ENCODE measurements around the gene RC3H2. TPM values are rescaled to one million over a fixed set of nuclear protein-coding genes. Genes with fewer than 3 reads are reported as not detected.

The RC3H2 gene
- total and polyA plus RNA-seq, 4 donors: 5.9 to 26.4 (median 16.9) TPM

DNA sequence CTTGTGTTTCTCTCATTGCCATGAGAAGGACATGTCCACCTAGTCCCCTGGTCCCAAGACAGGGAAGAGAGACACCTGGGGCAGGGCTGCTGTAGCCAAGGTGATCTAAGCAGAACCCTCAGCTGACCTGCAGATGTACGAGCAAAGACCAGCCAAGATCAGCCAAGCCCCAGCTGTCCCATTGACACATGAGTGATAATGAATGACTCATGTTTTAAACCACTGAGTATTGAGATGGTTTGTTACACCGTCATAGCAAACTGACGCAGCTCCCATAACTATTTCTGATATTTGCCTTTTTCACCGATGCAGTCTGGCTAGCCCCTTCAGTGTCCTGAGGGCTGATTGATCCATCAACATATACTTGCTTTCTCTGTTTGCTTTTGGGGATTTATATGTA is 98.5 kb downstream of the RC3H2 start:
- no peak overlapping the region for H3K9ac ChIP-seq (ENCODE audit: low read depth in 1 of 2, low read length in 2 of 2)
- no peak overlapping the region for H3K27ac ChIP-seq (ENCODE audit: low read depth in 1 of 2, low read length in 2 of 2)
- H3K4me1 ChIP-seq (ENCODE audit: control insufficient read depth in 4 of 4, insufficient read depth in 4 of 4, low read length in 3 of 4): peaks cover 0 to 5% (median 0%) of the 10 kb centered on the region in 4 donors
- no peak for DNase-seq (ENCODE audit: low spot score)
- H3K9me3 ChIP-seq (ENCODE audit: control insufficient read depth in 4 of 4, low read length in 3 of 4): no peaks in the 10 kb centered on the region
- H3K27me3 ChIP-seq (ENCODE audit: control insufficient read depth in 4 of 4, insufficient read depth in 4 of 4, low read length in 3 of 4): no peaks in the 10 kb centered on the region
- H3K36me3 ChIP-seq (ENCODE audit: control insufficient read depth in 4 of 4, insufficient read depth in 3 of 4, low read depth in 1 of 4, low read length in 3 of 4): no peaks in the 10 kb centered on the region
- no peak for TF ChIP-seq GABPA (IDR thresholded peaks at IDR 0.05 in 1 of 2, conservative IDR thresholded peaks at IDR 0.05 in 1 of 2)
- H3K4me3 ChIP-seq (ENCODE audit: low read depth in 1 of 3, low read length in 3 of 3): no peak overlapping the region
- WGBS: 93% methylated on average over 4 of the region's 4 CpGs

DNA sequence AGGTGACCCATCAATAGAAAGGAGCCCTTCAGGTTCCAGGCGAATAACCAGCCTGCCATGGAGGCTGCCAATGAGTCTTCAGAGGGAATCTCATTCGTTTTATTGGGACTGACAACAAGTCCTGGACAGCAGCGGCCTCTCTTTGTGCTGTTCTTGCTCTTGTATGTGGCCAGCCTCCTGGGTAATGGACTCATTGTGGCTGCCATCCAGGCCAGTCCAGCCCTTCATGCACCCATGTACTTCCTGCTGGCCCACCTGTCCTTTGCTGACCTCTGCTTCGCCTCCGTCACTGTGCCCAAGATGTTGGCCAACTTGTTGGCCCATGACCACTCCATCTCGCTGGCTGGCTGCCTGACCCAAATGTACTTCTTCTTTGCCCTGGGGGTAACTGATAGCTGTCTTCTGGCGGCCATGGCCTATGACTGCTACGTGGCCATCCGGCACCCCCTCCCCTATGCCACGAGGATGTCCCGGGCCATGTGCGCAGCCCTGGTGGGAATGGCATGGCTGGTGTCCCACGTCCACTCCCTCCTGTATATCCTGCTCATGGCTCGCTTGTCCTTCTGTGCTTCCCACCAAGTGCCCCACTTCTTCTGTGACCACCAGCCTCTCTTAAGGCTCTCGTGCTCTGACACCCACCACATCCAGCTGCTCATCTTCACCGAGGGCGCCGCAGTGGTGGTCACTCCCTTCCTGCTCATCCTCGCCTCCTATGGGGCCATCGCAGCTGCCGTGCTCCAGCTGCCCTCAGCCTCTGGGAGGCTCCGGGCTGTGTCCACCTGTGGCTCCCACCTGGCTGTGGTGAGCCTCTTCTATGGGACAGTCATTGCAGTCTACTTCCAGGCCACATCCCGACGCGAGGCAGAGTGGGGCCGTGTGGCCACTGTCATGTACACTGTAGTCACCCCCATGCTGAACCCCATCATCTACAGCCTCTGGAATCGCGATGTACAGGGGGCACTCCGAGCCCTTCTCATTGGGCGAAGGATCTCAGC is 104.8 kb downstream of the RC3H2 start, which contains the start of gene OR1K1:
OR1K1 (plus strand) TSS at position 58 of the 995 bp plus-strand sequence; CDS start at position 58, 0 bp downstream.
- H3K36me3 ChIP-seq (ENCODE audit: control insufficient read depth in 4 of 4, insufficient read depth in 3 of 4, low read depth in 1 of 4, low read length in 3 of 4): no peaks in the 10 kb centered on the region
- no peak for DNase-seq (ENCODE audit: low spot score)
- WGBS: 95% methylated on average over 30 of the region's 30 CpGs

DNA sequence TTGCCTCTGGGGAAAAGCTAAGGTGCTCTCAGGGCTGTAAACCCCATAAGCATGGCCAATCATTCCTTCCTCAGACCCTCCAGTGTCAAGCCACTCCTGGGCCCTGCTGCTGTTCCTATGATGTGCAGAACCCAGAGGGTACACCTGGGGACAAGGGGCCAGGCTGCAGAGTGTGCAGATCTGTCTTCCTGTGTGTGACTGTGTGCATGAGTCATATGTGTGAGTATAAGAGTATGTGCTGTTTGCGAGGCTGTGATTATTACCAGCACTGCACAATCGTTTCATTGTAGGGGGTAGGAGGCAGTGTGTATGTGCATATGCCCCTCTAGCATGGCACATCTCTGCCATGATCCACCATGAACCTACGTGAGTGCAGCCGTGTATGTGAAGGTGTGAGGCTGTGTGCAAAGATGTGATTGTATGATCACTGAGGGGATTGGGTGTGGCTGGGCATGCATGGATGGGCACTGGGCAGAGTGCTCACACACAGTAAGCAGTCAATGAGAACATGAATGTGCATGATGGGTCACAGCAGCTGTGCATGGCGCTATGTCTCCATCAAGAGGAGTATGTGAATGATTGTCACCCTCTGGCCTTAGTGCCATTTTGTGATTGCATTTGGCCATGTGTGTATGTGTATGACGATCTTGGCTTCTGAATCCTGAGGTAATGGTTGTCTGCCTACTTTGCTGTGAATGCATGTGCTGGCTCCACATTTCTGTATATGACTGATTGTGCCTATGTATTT is 107.7 kb downstream of the RC3H2 start:
- no peaks in the 10 kb centered on the region for H3K36me3 ChIP-seq (ENCODE audit: control insufficient read depth in 4 of 4, insufficient read depth in 3 of 4, low read depth in 1 of 4, low read length in 3 of 4)
- DNase-seq (ENCODE audit: low spot score): no peak
- no peaks in the 10 kb centered on the region for H3K9me3 ChIP-seq (ENCODE audit: control insufficient read depth in 4 of 4, low read length in 3 of 4)
- H3K27ac ChIP-seq (ENCODE audit: low read depth in 1 of 2, low read length in 2 of 2): no peak overlapping the region
- WGBS: 86% methylated on average over 6 of the region's 6 CpGs
- H3K4me3 ChIP-seq (ENCODE audit: low read depth in 1 of 3, low read length in 3 of 3): no peak overlapping the region
- H3K4me1 ChIP-seq (ENCODE audit: control insufficient read depth in 4 of 4, insufficient read depth in 4 of 4, low read length in 3 of 4): no peaks in the 10 kb centered on the region
- H3K27me3 ChIP-seq (ENCODE audit: control insufficient read depth in 4 of 4, insufficient read depth in 4 of 4, low read length in 3 of 4): no peaks in the 10 kb centered on the region
- no peak overlapping the region for H3K9ac ChIP-seq (ENCODE audit: low read depth in 1 of 2, low read length in 2 of 2)
- no peak for TF ChIP-seq EGR1 (IDR thresholded peaks at IDR 0.05; ENCODE audit: low read depth in 2 of 2)
- TF ChIP-seq YY1 (IDR thresholded peaks at IDR 0.05): no peak
- TF ChIP-seq SP1 (IDR thresholded peaks at IDR 0.05): no peak
- no peak for TF ChIP-seq FOXA2 (IDR thresholded peaks at IDR 0.05)
- TF ChIP-seq, protein P1, sequence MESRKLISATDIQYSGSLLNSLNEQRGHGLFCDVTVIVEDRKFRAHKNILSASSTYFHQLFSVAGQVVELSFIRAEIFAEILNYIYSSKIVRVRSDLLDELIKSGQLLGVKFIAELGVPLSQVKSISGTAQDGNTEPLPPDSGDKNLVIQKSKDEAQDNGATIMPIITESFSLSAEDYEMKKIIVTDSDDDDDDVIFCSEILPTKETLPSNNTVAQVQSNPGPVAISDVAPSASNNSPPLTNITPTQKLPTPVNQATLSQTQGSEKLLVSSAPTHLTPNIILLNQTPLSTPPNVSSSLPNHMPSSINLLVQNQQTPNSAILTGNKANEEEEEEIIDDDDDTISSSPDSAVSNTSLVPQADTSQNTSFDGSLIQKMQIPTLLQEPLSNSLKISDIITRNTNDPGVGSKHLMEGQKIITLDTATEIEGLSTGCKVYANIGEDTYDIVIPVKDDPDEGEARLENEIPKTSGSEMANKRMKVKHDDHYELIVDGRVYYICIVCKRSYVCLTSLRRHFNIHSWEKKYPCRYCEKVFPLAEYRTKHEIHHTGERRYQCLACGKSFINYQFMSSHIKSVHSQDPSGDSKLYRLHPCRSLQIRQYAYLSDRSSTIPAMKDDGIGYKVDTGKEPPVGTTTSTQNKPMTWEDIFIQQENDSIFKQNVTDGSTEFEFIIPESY (IDR thresholded peaks at IDR 0.05): no peak
- TF ChIP-seq, protein P2, sequence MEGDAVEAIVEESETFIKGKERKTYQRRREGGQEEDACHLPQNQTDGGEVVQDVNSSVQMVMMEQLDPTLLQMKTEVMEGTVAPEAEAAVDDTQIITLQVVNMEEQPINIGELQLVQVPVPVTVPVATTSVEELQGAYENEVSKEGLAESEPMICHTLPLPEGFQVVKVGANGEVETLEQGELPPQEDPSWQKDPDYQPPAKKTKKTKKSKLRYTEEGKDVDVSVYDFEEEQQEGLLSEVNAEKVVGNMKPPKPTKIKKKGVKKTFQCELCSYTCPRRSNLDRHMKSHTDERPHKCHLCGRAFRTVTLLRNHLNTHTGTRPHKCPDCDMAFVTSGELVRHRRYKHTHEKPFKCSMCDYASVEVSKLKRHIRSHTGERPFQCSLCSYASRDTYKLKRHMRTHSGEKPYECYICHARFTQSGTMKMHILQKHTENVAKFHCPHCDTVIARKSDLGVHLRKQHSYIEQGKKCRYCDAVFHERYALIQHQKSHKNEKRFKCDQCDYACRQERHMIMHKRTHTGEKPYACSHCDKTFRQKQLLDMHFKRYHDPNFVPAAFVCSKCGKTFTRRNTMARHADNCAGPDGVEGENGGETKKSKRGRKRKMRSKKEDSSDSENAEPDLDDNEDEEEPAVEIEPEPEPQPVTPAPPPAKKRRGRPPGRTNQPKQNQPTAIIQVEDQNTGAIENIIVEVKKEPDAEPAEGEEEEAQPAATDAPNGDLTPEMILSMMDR (IDR thresholded peaks at IDR 0.05; ENCODE audit: low read depth, low read length, missing input control): no peak
- TF ChIP-seq HNF4G (IDR thresholded peaks at IDR 0.05): no peak
- TF ChIP-seq, protein P3, sequence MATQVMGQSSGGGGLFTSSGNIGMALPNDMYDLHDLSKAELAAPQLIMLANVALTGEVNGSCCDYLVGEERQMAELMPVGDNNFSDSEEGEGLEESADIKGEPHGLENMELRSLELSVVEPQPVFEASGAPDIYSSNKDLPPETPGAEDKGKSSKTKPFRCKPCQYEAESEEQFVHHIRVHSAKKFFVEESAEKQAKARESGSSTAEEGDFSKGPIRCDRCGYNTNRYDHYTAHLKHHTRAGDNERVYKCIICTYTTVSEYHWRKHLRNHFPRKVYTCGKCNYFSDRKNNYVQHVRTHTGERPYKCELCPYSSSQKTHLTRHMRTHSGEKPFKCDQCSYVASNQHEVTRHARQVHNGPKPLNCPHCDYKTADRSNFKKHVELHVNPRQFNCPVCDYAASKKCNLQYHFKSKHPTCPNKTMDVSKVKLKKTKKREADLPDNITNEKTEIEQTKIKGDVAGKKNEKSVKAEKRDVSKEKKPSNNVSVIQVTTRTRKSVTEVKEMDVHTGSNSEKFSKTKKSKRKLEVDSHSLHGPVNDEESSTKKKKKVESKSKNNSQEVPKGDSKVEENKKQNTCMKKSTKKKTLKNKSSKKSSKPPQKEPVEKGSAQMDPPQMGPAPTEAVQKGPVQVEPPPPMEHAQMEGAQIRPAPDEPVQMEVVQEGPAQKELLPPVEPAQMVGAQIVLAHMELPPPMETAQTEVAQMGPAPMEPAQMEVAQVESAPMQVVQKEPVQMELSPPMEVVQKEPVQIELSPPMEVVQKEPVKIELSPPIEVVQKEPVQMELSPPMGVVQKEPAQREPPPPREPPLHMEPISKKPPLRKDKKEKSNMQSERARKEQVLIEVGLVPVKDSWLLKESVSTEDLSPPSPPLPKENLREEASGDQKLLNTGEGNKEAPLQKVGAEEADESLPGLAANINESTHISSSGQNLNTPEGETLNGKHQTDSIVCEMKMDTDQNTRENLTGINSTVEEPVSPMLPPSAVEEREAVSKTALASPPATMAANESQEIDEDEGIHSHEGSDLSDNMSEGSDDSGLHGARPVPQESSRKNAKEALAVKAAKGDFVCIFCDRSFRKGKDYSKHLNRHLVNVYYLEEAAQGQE (IDR thresholded peaks at IDR 0.05): no peak
- no peak for TF ChIP-seq JUND (IDR thresholded peaks at IDR 0.05)
- TF ChIP-seq TAF1 (conservative IDR thresholded peaks at IDR 0.05): no peak
- TF ChIP-seq RAD21 (IDR thresholded peaks at IDR 0.05): no peak

More for the DNA sequence above, 104.8 kb downstream of the RC3H2 start, which contains the start of gene OR1K1:
- TF ChIP-seq, protein P2 (IDR thresholded peaks at IDR 0.05; ENCODE audit: low read depth, low read length, missing input control): no peak
- TF ChIP-seq HNF4G (IDR thresholded peaks at IDR 0.05): no peak
- TF ChIP-seq EGR1 (IDR thresholded peaks at IDR 0.05; ENCODE audit: low read depth in 2 of 2): no peak
- TF ChIP-seq RAD21 (IDR thresholded peaks at IDR 0.05): no peak
- TF ChIP-seq GABPA (IDR thresholded peaks at IDR 0.05 in 1 of 2, conservative IDR thresholded peaks at IDR 0.05 in 1 of 2): no peak
- no peaks in the 10 kb centered on the region for H3K27me3 ChIP-seq (ENCODE audit: control insufficient read depth in 4 of 4, insufficient read depth in 4 of 4, low read length in 3 of 4)
- H3K4me1 ChIP-seq (ENCODE audit: control insufficient read depth in 4 of 4, insufficient read depth in 4 of 4, low read length in 3 of 4): no peaks in the 10 kb centered on the region
- H3K9me3 ChIP-seq (ENCODE audit: control insufficient read depth in 4 of 4, low read length in 3 of 4): no peaks in the 10 kb centered on the region
- H3K9ac ChIP-seq (ENCODE audit: low read depth in 1 of 2, low read length in 2 of 2): no peak within 1 kb of the TSS
- H3K27ac ChIP-seq (ENCODE audit: low read depth in 1 of 2, low read length in 2 of 2): no peak within 1 kb of the TSS
- H3K4me3 ChIP-seq (ENCODE audit: low read depth in 1 of 3, low read length in 3 of 3): no peak within 1 kb of the TSS

Data from liver (tissue), 9 donors.